DOHH2 (cell line): ENCODE measurements around the gene SLC6A17.

Experiments used
- H3F3A ChIP-seq: fragments of 200-600 bp; sonication (generic), shearing (Covaris generic); 2 replicates; pipeline ENCODE4 v1.6.0; 2016; ENCODE audit warnings: antibody characterized with exemption, mild to moderate bottlenecking; ENCODE audit not compliant: control insufficient read depth, insufficient read depth
- H3K27ac ChIP-seq: fragments of 200-600 bp; sonication (generic); 2 replicates; pipeline ENCODE4 v1.5.1; 2014; ENCODE audit warnings: low read depth, mild to moderate bottlenecking, low read length, moderate library complexity
- H3K27me3 ChIP-seq: fragments of 200-600 bp; sonication (generic); 2 replicates; pipeline ENCODE4 v1.6.1; 2014; ENCODE audit warnings: mild to moderate bottlenecking, low read length, mixed read lengths; ENCODE audit not compliant: control insufficient read depth
- H3K36me3 ChIP-seq: fragments of 200-600 bp; sonication (generic); 2 replicates; pipeline ENCODE4 v1.6.1; 2014; ENCODE audit warnings: mild to moderate bottlenecking, low read length, moderate library complexity, mixed read lengths; ENCODE audit not compliant: control insufficient read depth
- H3K4me1 ChIP-seq: fragments of 200-600 bp; sonication (generic); 2 replicates; pipeline ENCODE4 v1.6.1; 2014; ENCODE audit warnings: mild to moderate bottlenecking, low read length, mixed read lengths; ENCODE audit not compliant: control insufficient read depth
- H3K4me2 ChIP-seq: fragments of 200-600 bp; sonication (generic); 2 replicates; pipeline ENCODE4 v1.6.0; 2014; ENCODE audit warnings: mild to moderate bottlenecking, low read length, moderate library complexity
- H3K4me3 ChIP-seq: fragments of 200-600 bp; sonication (generic); 2 replicates; pipeline ENCODE4 v1.5.1; 2014; ENCODE audit warnings: mild to moderate bottlenecking, low read length, mixed read lengths
- H3K79me2 ChIP-seq: fragments of 200-600 bp; sonication (generic); 2 replicates; pipeline ENCODE4 v1.6.1; 2014; ENCODE audit warnings: mild to moderate bottlenecking, low read length, mixed read lengths; ENCODE audit not compliant: control insufficient read depth
- H3K9me2 ChIP-seq: fragments of 200-600 bp; sonication (generic); replicated peaks from 2 replicates; pipeline ENCODE4 v1.6.1; 2014; ENCODE audit warnings: mild to moderate bottlenecking, low read length, mixed read lengths; ENCODE audit not compliant: control insufficient read depth
- H3K9me3 ChIP-seq: fragments of 200-600 bp; sonication (generic); 2 replicates; pipeline ENCODE4 v1.6.1; 2014; ENCODE audit warnings: antibody characterized with exemption, low read length, mixed read lengths; ENCODE audit not compliant: control insufficient read depth, insufficient read depth
- H4K20me1 ChIP-seq: fragments of 200-600 bp; sonication (generic); 2 replicates; pipeline ENCODE4 v1.6.0; 2014; ENCODE audit warnings: low read depth, mild to moderate bottlenecking, antibody characterized with exemption, low read length, moderate library complexity; ENCODE audit not compliant: control insufficient read depth, insufficient read depth
- CTCF ChIP-seq: fragments of 200-600 bp; sonication (generic); IDR thresholded peaks from one replicate; pipeline ENCODE4 v1.5.1; 2014; ENCODE audit warnings: antibody characterized with exemption, mild to moderate bottlenecking, low read depth, low read length; ENCODE audit not compliant: poor library complexity, severe bottlenecking
- EZH2phosphoT487 ChIP-seq: fragments of 200-600 bp; sonication (generic); IDR thresholded peaks from 2 replicates; pipeline ENCODE4 v1.6.1; 2017; ENCODE audit warnings: borderline replicate concordance, mild to moderate bottlenecking, antibody characterized with exemption, low read length, moderate library complexity, mixed read lengths

Gene SLC6A17

GRCh38 chr1:110170766-110171733 lies 20.8 kb downstream of the SLC6A17 start:
- Histone ChIP-seq H3K9me3 (no peaks in the 10 kb centered on the region), H3K4me3 (no peak overlapping the region), H3K4me2 (no peak overlapping the region), H3K36me3 (no peaks in the 10 kb centered on the region), H3K9me2 (no peaks in the 10 kb centered on the region), H3K4me1 (no peaks in the 10 kb centered on the region), H3K79me2 (no peaks in the 10 kb centered on the region), H3K27me3 (peaks cover 11% of the 10 kb centered on the region; the same call in 1 of the 2 replicates), H3K27ac (no peak overlapping the region), H4K20me1 (peaks cover 3% of the 10 kb centered on the region; the same call in 1 of the 2 replicates), H3F3A (no peaks in the 10 kb centered on the region)
- TF ChIP-seq EZH2phosphoT487 (no peak), CTCF (no peak)

- Histone ChIP-seq H3K9me3 (no peaks in the 10 kb centered on the region), H3K4me2 (no peak overlapping the region), H3K79me2 (no peaks in the 10 kb centered on the region), H3K4me1 (no peaks in the 10 kb centered on the region), H4K20me1 (peaks cover 3% of the 10 kb centered on the region; the same call in 1 of the 2 replicates), H3K9me2 (no peaks in the 10 kb centered on the region), H3F3A (no peaks in the 10 kb centered on the region), H3K27ac (no peak overlapping the region), H3K4me3 (no peak overlapping the region), H3K27me3 (peaks cover 16% of the 10 kb centered on the region; the same call in 1 of the 2 replicates), H3K36me3 (no peaks in the 10 kb centered on the region)
- no peak for TF ChIP-seq CTCF
- no peak for TF ChIP-seq EZH2phosphoT487
These were observed 21.7 kb downstream of the SLC6A17 start for GRCh38 chr1:110172001-110172400.

GRCh38 chr1:110173466-110174105 lies 23.3 kb downstream of the SLC6A17 start:
- no peaks in the 10 kb centered on the region for H3K4me1 ChIP-seq
- TF ChIP-seq CTCF (no peak), EZH2phosphoT487 (no peak)
- peaks cover 3% of the 10 kb centered on the region; the same call in 1 of the 2 replicates for H4K20me1 ChIP-seq
- H3K27ac ChIP-seq = no peak overlapping the region
- H3K4me2 ChIP-seq = no peak overlapping the region
- H3K36me3 ChIP-seq = no peaks in the 10 kb centered on the region
- H3K79me2 ChIP-seq = no peaks in the 10 kb centered on the region
- H3K9me3 ChIP-seq = no peaks in the 10 kb centered on the region
- H3K4me3 ChIP-seq = no peak overlapping the region
- no peaks in the 10 kb centered on the region for H3K9me2 ChIP-seq
- H3F3A ChIP-seq = no peaks in the 10 kb centered on the region
- peaks cover 14% of the 10 kb centered on the region for H3K27me3 ChIP-seq
